Prostate gland (tissue), 2 donors: ENCODE results near the gene PON2.

Experiments used
- CTCF ChIP-seq, 4 experiments: fragments of 200-600 bp in 2 of 4; fragments of 450-650 bp in 2 of 4; sonication (generic) in 2 of 4; IDR thresholded peaks; 1 replicate in 3 of 4; 2 replicates in 1 of 4; pipeline ENCODE4 v1.5.1; 2016 to 2019; ENCODE audit warnings: antibody characterized with exemption in 4 of 4, mild to moderate bottlenecking in 2 of 4, moderate library complexity in 2 of 4
- POLR2A ChIP-seq: fragments of 450-650 bp; IDR thresholded peaks from one replicate; pipeline ENCODE4 v1.6.1; 2016; ENCODE audit warnings: antibody characterized with exemption, mild to moderate bottlenecking

- TF ChIP-seq CTCF (IDR thresholded peaks at IDR 0.05) = no peak
- TF ChIP-seq POLR2A = no peak
Measured at GRCh38 chr7:95469848-95470247, 35.0 kb upstream of the PON2 start.
